ENCODE results near the gene ADAM12.

Gene ADAM12

DNA sequence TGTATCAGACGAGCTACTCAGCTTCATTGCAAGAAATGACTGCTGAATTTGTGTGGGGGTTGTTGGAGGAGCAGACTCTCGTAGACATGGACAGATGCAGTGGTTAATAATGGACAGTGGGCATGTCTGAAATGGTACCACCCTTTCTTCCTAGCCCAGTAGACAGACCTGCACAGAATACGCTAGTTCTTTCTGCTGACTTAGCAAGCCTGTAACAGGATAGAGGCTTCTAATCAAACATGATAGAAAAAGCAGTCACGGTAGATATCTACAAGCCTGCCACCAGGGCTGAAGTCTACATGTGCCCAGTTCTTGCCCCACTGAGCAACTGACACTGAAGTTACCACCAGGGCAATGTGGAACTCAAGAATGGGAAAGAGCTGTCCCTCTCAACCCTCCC lies 303.9 kb downstream of the ADAM12 start:
- no peaks in the 10 kb centered on the region for H3K79me2 ChIP-seq (ENCODE audit: low read length)
- no peaks in the 10 kb centered on the region for H3K9me3 ChIP-seq (replicated peaks; ENCODE audit: insufficient read depth, low read length)
- H3K9me2 ChIP-seq (replicated peaks; ENCODE audit: insufficient read depth, low read length) = no peaks in the 10 kb centered on the region

DNA sequence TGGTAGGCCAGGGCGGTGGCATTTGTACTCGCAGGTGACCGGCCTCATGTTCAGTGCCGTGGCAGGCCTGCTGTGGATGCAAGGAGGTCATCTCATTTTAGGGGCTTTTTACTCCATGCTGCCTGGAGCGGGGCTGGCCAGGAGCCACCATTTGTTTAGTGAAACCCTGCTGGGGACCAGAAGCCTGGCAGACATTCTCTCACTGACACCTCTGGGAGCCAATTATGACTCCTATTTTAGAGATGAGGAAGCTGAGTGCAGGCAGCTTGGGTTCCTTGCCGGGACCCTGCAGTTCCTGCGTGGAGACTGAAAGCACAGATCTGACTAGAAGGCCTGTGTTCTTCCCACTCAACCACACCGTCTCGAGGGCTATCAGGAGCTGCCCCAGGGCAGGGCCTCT lies 305.3 kb downstream of the ADAM12 start:
- H2AFZ ChIP-seq (ENCODE audit: low read length) = no peak overlapping the region
- H3K79me2 ChIP-seq (ENCODE audit: low read length) = no peaks in the 10 kb centered on the region
- H3K9me3 ChIP-seq (replicated peaks; ENCODE audit: insufficient read depth, low read length) = no peaks in the 10 kb centered on the region
- no peak overlapping the region for H3K9ac ChIP-seq (ENCODE audit: low read length)
- no peaks in the 10 kb centered on the region for H3F3A ChIP-seq (ENCODE audit: insufficient read depth, low read length)
- no peak overlapping the region for H3K4me2 ChIP-seq (ENCODE audit: low read depth, low read length)
- no peak overlapping the region for H3K27ac ChIP-seq (ENCODE audit: low read length)
- no peak for DNase-seq
- peaks cover 6% of the 10 kb centered on the region; the same call in 1 of the 2 replicates for H3K27me3 ChIP-seq (replicated peaks; ENCODE audit: insufficient read depth, low read length)
- H3K9me2 ChIP-seq (replicated peaks; ENCODE audit: insufficient read depth, low read length) = no peaks in the 10 kb centered on the region
- H3K4me1 ChIP-seq (ENCODE audit: low read length) = no peaks in the 10 kb centered on the region
- H4K20me1 ChIP-seq (ENCODE audit: insufficient read depth, low read length) = no peaks in the 10 kb centered on the region
- H3K4me3 ChIP-seq (ENCODE audit: low read length) = no peak overlapping the region
- TF ChIP-seq, protein P1, sequence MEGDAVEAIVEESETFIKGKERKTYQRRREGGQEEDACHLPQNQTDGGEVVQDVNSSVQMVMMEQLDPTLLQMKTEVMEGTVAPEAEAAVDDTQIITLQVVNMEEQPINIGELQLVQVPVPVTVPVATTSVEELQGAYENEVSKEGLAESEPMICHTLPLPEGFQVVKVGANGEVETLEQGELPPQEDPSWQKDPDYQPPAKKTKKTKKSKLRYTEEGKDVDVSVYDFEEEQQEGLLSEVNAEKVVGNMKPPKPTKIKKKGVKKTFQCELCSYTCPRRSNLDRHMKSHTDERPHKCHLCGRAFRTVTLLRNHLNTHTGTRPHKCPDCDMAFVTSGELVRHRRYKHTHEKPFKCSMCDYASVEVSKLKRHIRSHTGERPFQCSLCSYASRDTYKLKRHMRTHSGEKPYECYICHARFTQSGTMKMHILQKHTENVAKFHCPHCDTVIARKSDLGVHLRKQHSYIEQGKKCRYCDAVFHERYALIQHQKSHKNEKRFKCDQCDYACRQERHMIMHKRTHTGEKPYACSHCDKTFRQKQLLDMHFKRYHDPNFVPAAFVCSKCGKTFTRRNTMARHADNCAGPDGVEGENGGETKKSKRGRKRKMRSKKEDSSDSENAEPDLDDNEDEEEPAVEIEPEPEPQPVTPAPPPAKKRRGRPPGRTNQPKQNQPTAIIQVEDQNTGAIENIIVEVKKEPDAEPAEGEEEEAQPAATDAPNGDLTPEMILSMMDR (IDR thresholded peaks at IDR 0.05; ENCODE audit: low read length) = no peak
- no peak for TF ChIP-seq EZH2 (optimal IDR thresholded peaks at IDR 0.05; ENCODE audit: low read depth, low read length)
- TF ChIP-seq EZH2phosphoT487 (IDR thresholded peaks at IDR 0.05; ENCODE audit: low read length) = no peak
- H3K36me3 ChIP-seq (replicated peaks; ENCODE audit: insufficient read depth, low read length) = no peaks in the 10 kb centered on the region

More for the DNA sequence above, 303.9 kb downstream of the ADAM12 start:
- Histone ChIP-seq H3K4me1 (ENCODE audit: low read length) (no peaks in the 10 kb centered on the region), H3K4me2 (ENCODE audit: low read depth, low read length) (no peak overlapping the region), H3K27ac (ENCODE audit: low read length) (no peak overlapping the region), H3F3A (ENCODE audit: insufficient read depth, low read length) (no peaks in the 10 kb centered on the region), H3K36me3 (replicated peaks; ENCODE audit: insufficient read depth, low read length) (no peaks in the 10 kb centered on the region), H3K4me3 (ENCODE audit: low read length) (no peak overlapping the region), H2AFZ (ENCODE audit: low read length) (no peak overlapping the region), H3K27me3 (replicated peaks; ENCODE audit: insufficient read depth, low read length) (peaks cover 6% of the 10 kb centered on the region; the same call in 1 of the 2 replicates), H3K9ac (ENCODE audit: low read length) (no peak overlapping the region), H4K20me1 (ENCODE audit: insufficient read depth, low read length) (no peaks in the 10 kb centered on the region)
- DNase-seq = no peak
- TF ChIP-seq, protein P1 (IDR thresholded peaks at IDR 0.05; ENCODE audit: low read length) = no peak
- TF ChIP-seq EZH2 (optimal IDR thresholded peaks at IDR 0.05; ENCODE audit: low read depth, low read length) (no peak), EZH2phosphoT487 (IDR thresholded peaks at IDR 0.05; ENCODE audit: low read length) (no peak)

DNA sequence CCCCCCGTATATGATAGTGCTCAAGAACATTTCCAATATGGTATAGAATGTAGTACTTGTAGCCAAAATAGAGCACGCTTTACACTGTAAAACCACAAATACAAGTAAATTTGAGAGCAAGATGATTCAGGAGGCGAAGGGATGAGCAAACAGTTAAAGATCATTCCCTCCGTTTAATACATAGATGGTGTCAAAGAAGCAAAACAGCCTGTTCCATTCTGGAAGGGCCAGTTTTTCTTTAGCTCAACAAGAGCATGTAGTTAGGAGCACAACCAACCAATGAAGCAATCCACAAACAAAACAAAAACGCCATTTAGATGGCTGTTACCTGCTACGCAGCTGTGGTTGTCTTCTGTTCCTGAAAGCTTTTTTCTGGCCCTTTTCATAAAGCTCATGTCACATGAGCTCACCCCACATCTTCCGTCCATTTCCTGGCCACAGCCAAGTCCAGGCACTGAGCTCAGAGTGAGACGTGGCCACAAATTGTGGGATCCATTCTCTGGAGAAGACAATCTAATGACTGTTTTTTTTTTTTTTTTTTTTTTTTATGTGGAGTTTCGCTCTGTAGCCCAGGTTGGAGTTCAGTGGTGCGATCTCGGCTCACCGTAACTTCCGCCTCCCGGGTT lies 306.3 kb downstream of the ADAM12 start:
- no peak overlapping the region for H2AFZ ChIP-seq (ENCODE audit: low read length)
- no peaks in the 10 kb centered on the region for H3K4me1 ChIP-seq (ENCODE audit: low read length)
- DNase-seq = no peak
- H3K9me3 ChIP-seq (replicated peaks; ENCODE audit: insufficient read depth, low read length) = no peaks in the 10 kb centered on the region
- H3K27ac ChIP-seq (ENCODE audit: low read length) = no peak overlapping the region
- no peak overlapping the region for H3K4me3 ChIP-seq (ENCODE audit: low read length)
- H3K36me3 ChIP-seq (replicated peaks; ENCODE audit: insufficient read depth, low read length) = no peaks in the 10 kb centered on the region
- H3F3A ChIP-seq (ENCODE audit: insufficient read depth, low read length) = no peaks in the 10 kb centered on the region
- no peak overlapping the region for H3K4me2 ChIP-seq (ENCODE audit: low read depth, low read length)
- H3K9me2 ChIP-seq (replicated peaks; ENCODE audit: insufficient read depth, low read length) = no peaks in the 10 kb centered on the region
- H3K27me3 ChIP-seq (replicated peaks; ENCODE audit: insufficient read depth, low read length) = peaks cover 6% of the 10 kb centered on the region; the same call in 1 of the 2 replicates
- H3K9ac ChIP-seq (ENCODE audit: low read length) = no peak overlapping the region
- no peaks in the 10 kb centered on the region for H3K79me2 ChIP-seq (ENCODE audit: low read length)
- H4K20me1 ChIP-seq (ENCODE audit: insufficient read depth, low read length) = no peaks in the 10 kb centered on the region
- TF ChIP-seq, protein P1 (IDR thresholded peaks at IDR 0.05; ENCODE audit: low read length) = no peak
- TF ChIP-seq EZH2phosphoT487 (IDR thresholded peaks at IDR 0.05; ENCODE audit: low read length) = no peak
- no peak for TF ChIP-seq EZH2 (optimal IDR thresholded peaks at IDR 0.05; ENCODE audit: low read depth, low read length)
